ENCODE results near the gene CBARP. TPM values are rescaled to one million over a fixed set of nuclear protein-coding genes. Genes with fewer than 3 reads are reported as not detected.

The CBARP gene
- total RNA-seq, 2 donors from 2014 or later, result 21.5 to 28.5 TPM

- peaks cover 7% of the 10 kb centered on the region for H3K36me3 Mint-ChIP-seq (ENCODE audit: low read depth)
- no peaks in the 10 kb centered on the region for H3K9me3 Mint-ChIP-seq
- Histone ChIP-seq H3K27me3 (ENCODE audit: control insufficient read depth, insufficient read depth, low read length, poor library complexity, severe bottlenecking) (no peaks in the 10 kb centered on the region), H3K4me3 (ENCODE audit: low read length) (no peak overlapping the region), H3K9me3 (ENCODE audit: control insufficient read depth, low read length) (no peaks in the 10 kb centered on the region), H3K9ac (ENCODE audit: extremely low read depth, low read length, poor library complexity, severe bottlenecking) (no peak overlapping the region), H3K27ac (ENCODE audit: low read depth, low read length) (no peak overlapping the region), H3K36me3 (ENCODE audit: control insufficient read depth, insufficient read depth, low read length) (peaks cover 18% of the 10 kb centered on the region), H3K4me1 (ENCODE audit: control insufficient read depth, insufficient read depth, low read length) (no peaks in the 10 kb centered on the region)
- no peak for DNase-seq
- TF ChIP-seq CTCF (conservative IDR thresholded peaks at IDR 0.05), result no peak
- no peaks in the 10 kb centered on the region for H3K27me3 Mint-ChIP-seq (ENCODE audit: insufficient read depth)
- H3K27ac Mint-ChIP-seq, result no peak overlapping the region
- WGBS, 2 experiments (ENCODE audit: insufficient coverage in 1 of 2, insufficient read length in 1 of 2), result 91 to 94% methylated on average over 12 to 33 of the region's 33 CpGs
- H3K4me1 Mint-ChIP-seq, result peaks cover 5% of the 10 kb centered on the region
- no peak overlapping the region for H3K4me3 Mint-ChIP-seq
Observed at GRCh38 chr19:1220477-1220930, 17.3 kb downstream of the CBARP start.

- H3K27ac ChIP-seq (ENCODE audit: low read depth, low read length), result peak overlapping the region; percentile 17
- H3K9me3 ChIP-seq (ENCODE audit: control insufficient read depth, low read length), result no peaks in the 10 kb centered on the region
- Mint-ChIP-seq H3K36me3 (ENCODE audit: low read depth) (peaks cover 7% of the 10 kb centered on the region), H3K4me3 (no peak overlapping the region), H3K9me3 (no peaks in the 10 kb centered on the region), H3K4me1 (peaks cover 5% of the 10 kb centered on the region), H3K27me3 (ENCODE audit: insufficient read depth) (no peaks in the 10 kb centered on the region), H3K27ac (no peak overlapping the region)
- 94 to 96% methylated on average over 17 to 19 of the region's 19 CpGs for WGBS, 2 experiments (ENCODE audit: insufficient coverage in 1 of 2, insufficient read length in 1 of 2)
- no peak overlapping the region for H3K9ac ChIP-seq (ENCODE audit: extremely low read depth, low read length, poor library complexity, severe bottlenecking)
- TF ChIP-seq CTCF (conservative IDR thresholded peaks at IDR 0.05), result no peak
- H3K27me3 ChIP-seq (ENCODE audit: control insufficient read depth, insufficient read depth, low read length, poor library complexity, severe bottlenecking), result no peaks in the 10 kb centered on the region
- H3K36me3 ChIP-seq (ENCODE audit: control insufficient read depth, insufficient read depth, low read length), result peaks cover 18% of the 10 kb centered on the region
- H3K4me3 ChIP-seq (ENCODE audit: low read length), result no peak overlapping the region
- no peak for DNase-seq
- no peaks in the 10 kb centered on the region for H3K4me1 ChIP-seq (ENCODE audit: control insufficient read depth, insufficient read depth, low read length)
Observed at GRCh38 chr19:1219786-1220476, 17.9 kb downstream of the CBARP start.

- Histone ChIP-seq H3K27ac (ENCODE audit: low read depth, low read length) (no peak overlapping the region), H3K27me3 (ENCODE audit: control insufficient read depth, insufficient read depth, low read length, poor library complexity, severe bottlenecking) (no peaks in the 10 kb centered on the region), H3K9ac (ENCODE audit: extremely low read depth, low read length, poor library complexity, severe bottlenecking) (no peak overlapping the region), H3K4me3 (ENCODE audit: low read length) (no peak overlapping the region), H3K4me1 (ENCODE audit: control insufficient read depth, insufficient read depth, low read length) (no peaks in the 10 kb centered on the region), H3K9me3 (ENCODE audit: control insufficient read depth, low read length) (no peaks in the 10 kb centered on the region), H3K36me3 (ENCODE audit: control insufficient read depth, insufficient read depth, low read length) (peaks cover 18% of the 10 kb centered on the region)
- no peak overlapping the region for H3K4me3 Mint-ChIP-seq
- H3K27ac Mint-ChIP-seq, result no peak overlapping the region
- peaks cover 5% of the 10 kb centered on the region for H3K4me1 Mint-ChIP-seq
- WGBS, 2 experiments (ENCODE audit: insufficient coverage in 1 of 2, insufficient read length in 1 of 2), result 93 to 94% methylated on average over 26 to 37 of the region's 37 CpGs
- H3K27me3 Mint-ChIP-seq (ENCODE audit: insufficient read depth), result no peaks in the 10 kb centered on the region
- no peak for DNase-seq
- H3K9me3 Mint-ChIP-seq, result no peaks in the 10 kb centered on the region
- no peak for TF ChIP-seq CTCF (conservative IDR thresholded peaks at IDR 0.05)
- peaks cover 10% of the 10 kb centered on the region for H3K36me3 Mint-ChIP-seq (ENCODE audit: low read depth)
Observed at GRCh38 chr19:1218751-1219567, 18.8 kb downstream of the CBARP start.

Data from endodermal cell (in vitro differentiated cells).